Endodermal cell (in vitro differentiated cells): ENCODE data around the gene TBC1D21. TPM values are rescaled to one million over a fixed set of nuclear protein-coding genes. Genes with fewer than 3 reads are reported as not detected.
A peak's percentile ranks its signal among the peaks of the same experiment; 100 is the strongest.

Source experiments
- DNase-seq: peaks from one replicate; pipeline ENCODE4 v3.0.0-alpha.2; 2017
- H3K27ac ChIP-seq: 2 replicates; pipeline ENCODE4 v1.5.1; 2013; ENCODE audit warnings: mild to moderate bottlenecking, low read depth, low read length, moderate library complexity
- H3K27me3 ChIP-seq: 2 replicates; pipeline ENCODE4 v1.6.1; 2013; ENCODE audit warnings: mild to moderate bottlenecking, low read length, moderate library complexity; ENCODE audit not compliant: insufficient read depth, control insufficient read depth, poor library complexity, severe bottlenecking
- H3K36me3 ChIP-seq: 2 replicates; pipeline ENCODE4 v1.7.0; 2013; ENCODE audit warnings: mild to moderate bottlenecking, low read length, moderate library complexity; ENCODE audit not compliant: control insufficient read depth, insufficient read depth
- H3K4me1 ChIP-seq: one replicate; pipeline ENCODE4 v1.7.0; 2013; ENCODE audit warnings: low read length; ENCODE audit not compliant: control insufficient read depth, insufficient read depth
- H3K4me3 ChIP-seq: 2 replicates; pipeline ENCODE4 v1.5.1; 2013; ENCODE audit warnings: mild to moderate bottlenecking, low read length, moderate library complexity
- H3K9ac ChIP-seq: 2 replicates; pipeline ENCODE4 v1.6.1; 2013; ENCODE audit warnings: mild to moderate bottlenecking, low read length, moderate library complexity; ENCODE audit not compliant: poor library complexity, severe bottlenecking; ENCODE audit errors: extremely low read depth
- H3K9me3 ChIP-seq: 2 replicates; pipeline ENCODE4 v1.6.1; 2013; ENCODE audit warnings: mild to moderate bottlenecking, low read length, moderate library complexity; ENCODE audit not compliant: control insufficient read depth
- H3K27ac Mint-ChIP-seq: 2 replicates; pipeline ENCODE4 v1.8.0; 2020; ENCODE audit warnings: mixed read lengths
- H3K27me3 Mint-ChIP-seq: 2 replicates; pipeline ENCODE4 v1.8.0; 2021; ENCODE audit warnings: mild to moderate bottlenecking, mixed read lengths; ENCODE audit not compliant: insufficient read depth
- H3K36me3 Mint-ChIP-seq: 2 replicates; pipeline ENCODE4 v1.8.0; 2020; ENCODE audit warnings: low read depth, mixed read lengths
- H3K4me1 Mint-ChIP-seq: 2 replicates; pipeline ENCODE4 v1.8.0; 2020; ENCODE audit warnings: mixed read lengths
- H3K4me3 Mint-ChIP-seq: 2 replicates; pipeline ENCODE4 v1.8.0; 2020; ENCODE audit warnings: mild to moderate bottlenecking, moderate library complexity, mixed read lengths
- H3K9me3 Mint-ChIP-seq: 2 replicates; pipeline ENCODE4 v1.8.0; 2020; ENCODE audit warnings: mild to moderate bottlenecking, mixed read lengths
- WGBS, 2 experiments: methylation state at CpG; one replicate each; pipeline versions ENCODE4 v1.1.5 to v1.1.7; 2013; ENCODE audit warnings: missing lambda C conversion rate in 2 of 2, mixed read lengths in 1 of 2; ENCODE audit not compliant: insufficient coverage in 1 of 2, insufficient read length in 1 of 2; 5-methylcytosine and 5-hydroxymethylcytosine counted together
- total RNA-seq, 2 donors: library from RNA; stranded (reverse); fragmentation: NEBNext Ultra II Directional in 1 of 2; extraction: Animal tissue kit (Norgen Biotek cat#: 25700) in 1 of 2; gene quantifications; 2 replicates in 1 of 2; 3 replicates in 1 of 2; pipeline ENCODE4 v1.2.1, GENCODE V29; 2021
- TF ChIP-seq, protein P1 (sequence below): fragments of 200-600 bp; sonication (generic); conservative IDR thresholded peaks from 2 replicates; pipeline ENCODE4 v1.5.0; 2021; ENCODE audit warnings: antibody characterized with exemption, mild to moderate bottlenecking

TBC1D21 gene
- total RNA-seq, 2 donors from 2014 or later: not detected

DNA sequence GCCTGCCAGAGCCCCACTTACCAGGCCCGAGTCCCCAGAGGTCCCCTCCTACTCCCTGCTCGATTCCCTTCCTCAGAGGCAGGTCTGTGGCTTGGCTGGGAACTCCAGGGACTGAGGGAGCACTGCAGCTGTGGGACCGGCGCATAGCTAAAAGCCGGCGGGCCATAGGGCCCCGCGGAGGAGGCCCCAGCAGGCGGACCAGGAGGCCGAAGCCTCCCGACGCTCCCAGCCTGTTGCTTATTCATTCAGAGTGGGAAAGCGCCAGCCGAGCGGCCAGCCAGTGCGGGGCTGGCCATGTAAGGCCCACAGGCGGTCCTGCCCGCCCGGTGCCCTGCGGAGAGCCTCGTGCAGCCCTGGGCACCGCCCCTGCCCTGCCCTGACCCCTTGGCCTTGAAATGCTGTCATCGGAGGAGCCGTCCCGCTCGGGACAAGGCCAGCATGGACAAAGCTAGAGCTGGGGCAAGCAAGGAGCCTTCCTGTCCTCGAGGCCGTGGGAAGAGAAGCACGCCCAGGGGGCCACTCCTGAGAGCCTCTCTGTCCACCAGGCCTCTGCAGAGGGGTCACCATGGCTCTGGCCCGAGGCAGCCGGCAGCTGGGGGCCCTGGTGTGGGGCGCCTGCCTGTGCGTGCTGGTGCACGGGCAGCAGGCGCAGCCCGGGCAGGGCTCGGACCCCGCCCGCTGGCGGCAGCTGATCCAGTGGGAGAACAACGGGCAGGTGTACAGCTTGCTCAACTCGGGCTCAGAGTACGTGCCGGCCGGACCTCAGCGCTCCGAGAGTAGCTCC lies 53.0 kb downstream of the TBC1D21 start, which contains the start of gene LOXL1:
Gene LOXL1 (plus strand): TSS at position 244 of the 784 bp plus-strand sequence. CDS start 322 bp downstream, at position 566.
- Mint-ChIP-seq H3K4me3 (peak within 1 kb of the TSS; percentile 55), H3K4me1 (peaks cover 47% of the 10 kb centered on the region), H3K36me3 (no peaks in the 10 kb centered on the region), H3K9me3 (no peaks in the 10 kb centered on the region), H3K27me3 (peaks cover 15% of the 10 kb centered on the region), H3K27ac (no peak within 1 kb of the TSS)
- Histone ChIP-seq H3K4me3 (peak within 1 kb of the TSS; percentile 77), H3K9me3 (no peaks in the 10 kb centered on the region), H3K9ac (peak within 1 kb of the TSS; percentile 49), H3K27me3 (no peaks in the 10 kb centered on the region), H3K4me1 (peaks cover 32% of the 10 kb centered on the region), H3K36me3 (no peaks in the 10 kb centered on the region), H3K27ac (peak within 1 kb of the TSS; percentile 72)
- peak; percentile 93 for DNase-seq
- 3% methylated on average over 34 to 47 of the region's 47 CpGs for WGBS, 2 experiments
- TF ChIP-seq, protein P1, sequence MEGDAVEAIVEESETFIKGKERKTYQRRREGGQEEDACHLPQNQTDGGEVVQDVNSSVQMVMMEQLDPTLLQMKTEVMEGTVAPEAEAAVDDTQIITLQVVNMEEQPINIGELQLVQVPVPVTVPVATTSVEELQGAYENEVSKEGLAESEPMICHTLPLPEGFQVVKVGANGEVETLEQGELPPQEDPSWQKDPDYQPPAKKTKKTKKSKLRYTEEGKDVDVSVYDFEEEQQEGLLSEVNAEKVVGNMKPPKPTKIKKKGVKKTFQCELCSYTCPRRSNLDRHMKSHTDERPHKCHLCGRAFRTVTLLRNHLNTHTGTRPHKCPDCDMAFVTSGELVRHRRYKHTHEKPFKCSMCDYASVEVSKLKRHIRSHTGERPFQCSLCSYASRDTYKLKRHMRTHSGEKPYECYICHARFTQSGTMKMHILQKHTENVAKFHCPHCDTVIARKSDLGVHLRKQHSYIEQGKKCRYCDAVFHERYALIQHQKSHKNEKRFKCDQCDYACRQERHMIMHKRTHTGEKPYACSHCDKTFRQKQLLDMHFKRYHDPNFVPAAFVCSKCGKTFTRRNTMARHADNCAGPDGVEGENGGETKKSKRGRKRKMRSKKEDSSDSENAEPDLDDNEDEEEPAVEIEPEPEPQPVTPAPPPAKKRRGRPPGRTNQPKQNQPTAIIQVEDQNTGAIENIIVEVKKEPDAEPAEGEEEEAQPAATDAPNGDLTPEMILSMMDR: no peak

DNA sequence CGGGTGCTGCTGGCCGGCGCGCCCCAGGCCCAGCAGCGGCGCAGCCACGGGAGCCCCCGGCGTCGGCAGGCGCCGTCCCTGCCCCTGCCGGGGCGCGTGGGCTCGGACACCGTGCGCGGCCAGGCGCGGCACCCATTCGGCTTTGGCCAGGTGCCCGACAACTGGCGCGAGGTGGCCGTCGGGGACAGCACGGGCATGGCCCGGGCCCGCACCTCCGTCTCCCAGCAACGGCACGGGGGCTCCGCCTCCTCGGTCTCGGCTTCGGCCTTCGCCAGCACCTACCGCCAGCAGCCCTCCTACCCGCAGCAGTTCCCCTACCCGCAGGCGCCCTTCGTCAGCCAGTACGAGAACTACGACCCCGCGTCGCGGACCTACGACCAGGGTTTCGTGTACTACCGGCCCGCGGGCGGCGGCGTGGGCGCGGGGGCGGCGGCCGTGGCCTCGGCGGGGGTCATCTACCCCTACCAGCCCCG lies 53.7 kb downstream of the TBC1D21 start:
- TF ChIP-seq, protein P1: no peak
- H3K36me3 Mint-ChIP-seq: no peaks in the 10 kb centered on the region
- DNase-seq: peak; percentile 88
- H3K27me3 Mint-ChIP-seq: peaks cover 15% of the 10 kb centered on the region
- Histone ChIP-seq H3K4me3 (peak overlapping the region; percentile 77), H3K9ac (peak overlapping the region; percentile 49), H3K27ac (peak overlapping the region; percentile 72), H3K36me3 (no peaks in the 10 kb centered on the region), H3K4me1 (peaks cover 30% of the 10 kb centered on the region), H3K9me3 (no peaks in the 10 kb centered on the region), H3K27me3 (no peaks in the 10 kb centered on the region)
- H3K9me3 Mint-ChIP-seq: no peaks in the 10 kb centered on the region
- no peak overlapping the region for H3K27ac Mint-ChIP-seq
- H3K4me1 Mint-ChIP-seq: peaks cover 41% of the 10 kb centered on the region
- 0 to 2% methylated on average over 13 to 65 of the region's 65 CpGs for WGBS, 2 experiments
- H3K4me3 Mint-ChIP-seq: peak overlapping the region; percentile 55

DNA sequence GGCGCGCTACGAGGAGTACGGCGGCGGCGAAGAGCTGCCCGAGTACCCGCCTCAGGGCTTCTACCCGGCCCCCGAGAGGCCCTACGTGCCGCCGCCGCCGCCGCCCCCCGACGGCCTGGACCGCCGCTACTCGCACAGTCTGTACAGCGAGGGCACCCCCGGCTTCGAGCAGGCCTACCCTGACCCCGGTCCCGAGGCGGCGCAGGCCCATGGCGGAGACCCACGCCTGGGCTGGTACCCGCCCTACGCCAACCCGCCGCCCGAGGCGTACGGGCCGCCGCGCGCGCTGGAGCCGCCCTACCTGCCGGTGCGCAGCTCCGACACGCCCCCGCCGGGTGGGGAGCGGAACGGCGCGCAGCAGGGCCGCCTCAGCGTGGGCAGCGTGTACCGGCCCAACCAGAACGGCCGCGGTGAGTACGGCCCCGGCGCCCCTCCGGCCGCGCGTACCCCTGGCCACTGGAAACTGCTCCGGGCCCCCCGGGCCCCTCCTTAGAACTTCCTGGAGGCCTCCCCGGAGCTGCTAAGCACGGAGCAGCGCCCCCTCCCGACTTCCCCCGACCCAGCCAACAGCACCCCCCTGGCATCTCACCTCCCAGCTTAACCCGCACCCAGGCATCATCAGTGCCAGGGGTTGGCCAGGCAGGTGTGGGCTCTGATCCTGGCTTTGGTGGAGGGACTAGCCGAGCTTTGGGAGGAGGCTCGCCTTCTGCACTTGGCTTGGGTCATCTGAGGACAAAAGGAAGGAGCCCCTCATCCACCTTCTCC lies 54.3 kb downstream of the TBC1D21 start:
- H3K9me3 Mint-ChIP-seq: no peaks in the 10 kb centered on the region
- no peaks in the 10 kb centered on the region for H3K36me3 Mint-ChIP-seq
- Histone ChIP-seq H3K4me1 (peaks cover 24% of the 10 kb centered on the region), H3K9me3 (no peaks in the 10 kb centered on the region), H3K9ac (peak overlapping the region; percentile 49), H3K27me3 (no peaks in the 10 kb centered on the region), H3K36me3 (no peaks in the 10 kb centered on the region), H3K4me3 (peak overlapping the region; percentile 77), H3K27ac (no peak overlapping the region)
- peak; percentile 89 for DNase-seq
- WGBS, 2 experiments: 1 to 2% methylated on average over 14 to 78 of the region's 78 CpGs
- TF ChIP-seq, protein P1: peak; percentile 82
- peaks cover 39% of the 10 kb centered on the region for H3K4me1 Mint-ChIP-seq
- H3K27ac Mint-ChIP-seq: no peak overlapping the region
- H3K4me3 Mint-ChIP-seq: peak overlapping the region; percentile 55
- H3K27me3 Mint-ChIP-seq: peaks cover 15% of the 10 kb centered on the region
